PC-3 (cell line): ENCODE results near the gene PLCL1.

Source experiments
- CTCF ChIP-seq: fragments of 300-600 bp; sonication (generic); conservative IDR thresholded peaks from 2 replicates; pipeline ENCODE4 v1.5.1; 2017; ENCODE audit warnings: antibody characterized with exemption, low read depth, mild to moderate bottlenecking, low read length
- EZH2 ChIP-seq: fragments of 300-600 bp; sonication (generic); IDR thresholded peaks from one replicate; pipeline ENCODE4 v1.6.1; 2017; ENCODE audit warnings: antibody characterized with exemption, mild to moderate bottlenecking, low read length; ENCODE audit not compliant: unreplicated experiment
- EZH2phosphoT487 ChIP-seq: fragments of 300-600 bp; sonication (generic); IDR thresholded peaks from 2 replicates; pipeline ENCODE4 v1.6.1; 2018; ENCODE audit warnings: mild to moderate bottlenecking, antibody characterized with exemption, low read length, borderline replicate concordance

GRCh38 chr2:197997083-197997541 is 192.7 kb downstream of the PLCL1 start:
- TF ChIP-seq CTCF (no peak), EZH2phosphoT487 (no peak), EZH2 (no peak)
